ENCODE results near the gene PLCG2. TPM values are rescaled to one million over a fixed set of nuclear protein-coding genes. Genes with fewer than 3 reads are reported as not detected.
A peak's percentile ranks its signal among the peaks of the same experiment; 100 is the strongest.

The PLCG2 gene
- total RNA-seq, 1 donor from 2014 or later, result 12.4 TPM

DNA sequence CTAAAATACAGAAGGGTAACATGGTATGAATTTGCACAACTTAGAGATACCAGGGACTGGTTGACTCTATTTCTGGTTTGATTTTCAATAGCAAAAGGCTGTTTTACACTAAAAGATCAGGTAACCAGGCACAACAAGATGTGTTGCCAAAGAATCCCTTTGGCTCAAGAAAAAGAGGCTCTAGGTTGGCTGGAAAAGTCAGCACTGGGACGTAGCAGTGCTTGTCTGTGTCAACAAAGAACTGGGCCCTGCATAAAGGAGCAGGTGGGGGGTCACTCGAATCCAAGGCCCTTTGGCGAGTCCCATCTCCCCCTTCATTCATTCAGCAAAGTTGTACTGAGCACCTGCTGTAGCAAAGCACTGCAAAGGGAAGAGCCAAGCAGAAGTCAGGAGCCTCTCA is 213.8 kb downstream of the PLCG2 start:
- TF ChIP-seq, protein P1, sequence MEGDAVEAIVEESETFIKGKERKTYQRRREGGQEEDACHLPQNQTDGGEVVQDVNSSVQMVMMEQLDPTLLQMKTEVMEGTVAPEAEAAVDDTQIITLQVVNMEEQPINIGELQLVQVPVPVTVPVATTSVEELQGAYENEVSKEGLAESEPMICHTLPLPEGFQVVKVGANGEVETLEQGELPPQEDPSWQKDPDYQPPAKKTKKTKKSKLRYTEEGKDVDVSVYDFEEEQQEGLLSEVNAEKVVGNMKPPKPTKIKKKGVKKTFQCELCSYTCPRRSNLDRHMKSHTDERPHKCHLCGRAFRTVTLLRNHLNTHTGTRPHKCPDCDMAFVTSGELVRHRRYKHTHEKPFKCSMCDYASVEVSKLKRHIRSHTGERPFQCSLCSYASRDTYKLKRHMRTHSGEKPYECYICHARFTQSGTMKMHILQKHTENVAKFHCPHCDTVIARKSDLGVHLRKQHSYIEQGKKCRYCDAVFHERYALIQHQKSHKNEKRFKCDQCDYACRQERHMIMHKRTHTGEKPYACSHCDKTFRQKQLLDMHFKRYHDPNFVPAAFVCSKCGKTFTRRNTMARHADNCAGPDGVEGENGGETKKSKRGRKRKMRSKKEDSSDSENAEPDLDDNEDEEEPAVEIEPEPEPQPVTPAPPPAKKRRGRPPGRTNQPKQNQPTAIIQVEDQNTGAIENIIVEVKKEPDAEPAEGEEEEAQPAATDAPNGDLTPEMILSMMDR (conservative IDR thresholded peaks at IDR 0.05), result no peak
- H3K4me3 Mint-ChIP-seq, result no peak overlapping the region
- no peaks in the 10 kb centered on the region for H3K4me1 Mint-ChIP-seq (ENCODE audit: unreplicated experiment)
- H3K36me3 Mint-ChIP-seq, result no peaks in the 10 kb centered on the region
- no peaks in the 10 kb centered on the region for H3K9me3 Mint-ChIP-seq
- H3K27ac Mint-ChIP-seq, result no peak overlapping the region
- H3K27me3 Mint-ChIP-seq, result no peaks in the 10 kb centered on the region
- DNase-seq (ENCODE audit: extremely low spot score, unreplicated experiment), result no peak

DNA sequence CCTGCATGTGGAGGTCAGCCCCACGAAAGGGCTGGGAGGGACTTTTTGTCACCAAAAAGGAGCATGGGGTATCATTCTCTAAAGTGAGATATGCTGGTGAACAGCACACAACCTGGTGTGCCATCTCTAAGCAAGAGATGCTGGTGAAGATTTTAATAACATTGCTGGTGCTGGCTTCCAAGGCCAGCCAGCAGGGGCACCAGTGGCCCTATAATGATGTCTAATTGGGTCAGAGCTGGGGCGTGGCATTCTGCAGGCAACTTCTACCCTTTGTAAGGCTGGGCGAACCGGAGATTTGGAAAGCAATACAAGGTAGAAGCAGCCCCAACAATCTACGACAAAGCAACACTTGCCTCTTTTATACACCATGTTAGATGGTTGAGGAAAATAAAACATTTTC is 215.4 kb downstream of the PLCG2 start:
- TF ChIP-seq, protein P1 (conservative IDR thresholded peaks at IDR 0.05), result peak; percentile 24
- Mint-ChIP-seq H3K27me3 (no peaks in the 10 kb centered on the region), H3K36me3 (no peaks in the 10 kb centered on the region), H3K9me3 (no peaks in the 10 kb centered on the region), H3K27ac (no peak overlapping the region), H3K4me1 (ENCODE audit: unreplicated experiment) (no peaks in the 10 kb centered on the region), H3K4me3 (no peak overlapping the region)
- DNase-seq (ENCODE audit: extremely low spot score, unreplicated experiment), result no peak

DNA sequence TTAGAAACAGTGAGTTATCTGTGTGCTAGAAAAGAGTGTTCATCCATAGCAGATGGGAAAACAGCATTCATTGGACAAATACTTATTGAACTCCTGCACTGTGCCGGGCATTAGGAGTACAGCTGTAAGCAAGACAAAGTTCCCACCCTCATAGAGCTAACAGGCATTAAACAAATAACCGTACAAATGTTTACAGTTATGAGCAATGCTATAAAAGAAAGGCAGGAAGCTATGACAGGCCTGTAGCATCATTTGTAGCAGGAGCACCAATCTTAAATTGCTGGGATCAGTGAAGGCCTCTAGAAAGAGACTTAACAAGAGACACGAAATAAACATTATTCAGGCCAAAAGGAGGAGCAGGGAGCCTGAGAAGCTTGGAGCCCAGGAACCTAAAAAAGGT is 216.6 kb downstream of the PLCG2 start:
- TF ChIP-seq, protein P1 (conservative IDR thresholded peaks at IDR 0.05), result no peak
- DNase-seq (ENCODE audit: extremely low spot score, unreplicated experiment), result no peak
- no peaks in the 10 kb centered on the region for H3K27me3 Mint-ChIP-seq
- no peaks in the 10 kb centered on the region for H3K9me3 Mint-ChIP-seq
- no peaks in the 10 kb centered on the region for H3K4me1 Mint-ChIP-seq (ENCODE audit: unreplicated experiment)
- H3K27ac Mint-ChIP-seq, result no peak overlapping the region
- no peaks in the 10 kb centered on the region for H3K36me3 Mint-ChIP-seq
- H3K4me3 Mint-ChIP-seq, result no peak overlapping the region

DNA sequence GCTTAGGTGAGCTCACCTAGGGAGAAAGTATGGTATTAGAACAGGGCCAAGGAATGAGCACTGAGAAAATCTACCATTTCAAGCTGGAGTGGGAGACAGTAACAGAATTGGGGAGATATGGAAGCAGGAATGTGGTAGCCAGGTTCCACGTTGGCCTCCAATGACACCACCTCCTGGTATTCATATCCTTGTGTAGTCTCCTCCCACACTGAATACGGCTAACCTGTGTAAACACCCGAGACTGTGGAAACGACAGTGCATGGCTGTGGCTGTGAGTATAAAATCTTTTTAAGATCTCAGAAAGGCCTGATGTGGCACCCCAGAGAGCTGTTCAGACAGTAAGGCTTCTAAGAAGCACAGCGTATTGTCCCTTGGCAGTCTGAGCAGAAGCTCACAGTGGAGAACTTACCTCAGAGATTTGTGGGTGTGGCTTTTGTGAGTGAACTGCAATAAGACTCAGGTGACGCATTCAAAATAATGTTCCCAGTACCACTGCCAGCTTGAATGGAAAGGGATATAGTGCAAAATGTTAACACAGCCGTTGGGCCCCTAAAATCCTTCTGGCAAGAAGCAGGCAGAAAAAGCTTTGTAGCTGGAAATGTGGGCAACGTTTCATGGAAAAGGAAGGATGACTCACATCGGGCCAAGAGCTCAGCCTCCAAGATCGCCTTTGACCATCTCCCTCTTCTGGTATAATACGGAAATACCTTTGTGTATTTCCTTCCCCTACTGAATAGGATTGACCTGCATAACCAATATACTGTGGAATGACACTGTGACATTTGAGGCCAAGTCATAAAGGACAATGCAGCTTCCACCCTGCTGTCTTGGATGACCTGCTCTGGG is 217.8 kb downstream of the PLCG2 start:
- H3K4me3 Mint-ChIP-seq, result no peak overlapping the region
- TF ChIP-seq, protein P1 (conservative IDR thresholded peaks at IDR 0.05), result peak; percentile 55
- no peaks in the 10 kb centered on the region for H3K36me3 Mint-ChIP-seq
- DNase-seq (ENCODE audit: extremely low spot score, unreplicated experiment), result no peak
- H3K9me3 Mint-ChIP-seq, result no peaks in the 10 kb centered on the region
- H3K27me3 Mint-ChIP-seq, result no peaks in the 10 kb centered on the region
- H3K4me1 Mint-ChIP-seq (ENCODE audit: unreplicated experiment), result no peaks in the 10 kb centered on the region
- no peak overlapping the region for H3K27ac Mint-ChIP-seq

DNA sequence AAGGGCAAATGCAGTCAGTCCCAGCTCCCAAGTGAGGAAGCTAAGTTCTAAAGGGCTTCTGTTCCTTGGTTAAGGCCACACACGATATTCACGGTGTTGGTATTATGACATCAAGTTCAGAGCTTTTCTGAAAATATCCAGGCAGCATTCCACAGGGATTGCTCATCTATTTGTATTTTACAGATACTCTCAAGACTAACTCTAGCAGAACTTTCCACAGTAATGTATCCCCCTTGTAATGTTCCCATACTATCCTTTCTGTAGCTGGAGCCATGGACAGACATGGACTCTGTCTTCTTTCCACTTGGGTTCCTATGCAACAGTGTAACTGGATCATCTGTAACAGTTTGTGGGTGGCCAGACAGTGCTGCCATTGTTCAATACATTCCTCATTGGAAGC is 218.6 kb downstream of the PLCG2 start:
- TF ChIP-seq, protein P1 (conservative IDR thresholded peaks at IDR 0.05), result no peak
- Mint-ChIP-seq H3K27ac (no peak overlapping the region), H3K36me3 (no peaks in the 10 kb centered on the region), H3K4me3 (no peak overlapping the region), H3K9me3 (no peaks in the 10 kb centered on the region), H3K4me1 (ENCODE audit: unreplicated experiment) (no peaks in the 10 kb centered on the region), H3K27me3 (no peaks in the 10 kb centered on the region)
- DNase-seq (ENCODE audit: extremely low spot score, unreplicated experiment), result no peak
